Mucosa of descending colon (tissue), 3 donors: ENCODE measurements around the gene ADCYAP1R1. TPM values are rescaled to one million over a fixed set of nuclear protein-coding genes. Genes with fewer than 3 reads are reported as not detected.

Experiments
- ATAC-seq: fragments of 200-7000 bp; cut with Tn5 transposase; one replicate; pipeline ENCODE4 v1.9.1; 2020; ENCODE audit warnings: mild to moderate bottlenecking, moderate library complexity
- DNase-seq, 3 donors: peaks; one replicate each; pipeline ENCODE4 v3.0.0-alpha.2; 2020
- H3K36me3 ChIP-seq: fragments of 200-600 bp; one replicate; pipeline ENCODE4 v1.8.0; 2021; ENCODE audit warnings: low read depth, mild to moderate bottlenecking
- H3K4me1 ChIP-seq: fragments of 200-600 bp; one replicate; pipeline ENCODE4 v1.8.0; 2021; ENCODE audit warnings: low read depth, mild to moderate bottlenecking
- H3K4me3 ChIP-seq: fragments of 200-600 bp; one replicate; pipeline ENCODE4 v1.8.0; 2021; ENCODE audit warnings: mild to moderate bottlenecking
- H3K9me3 ChIP-seq: fragments of 200-600 bp; one replicate; pipeline ENCODE4 v1.8.0; 2021; ENCODE audit warnings: mild to moderate bottlenecking
- intact Hi-C, 2 donors: fragments of 100-400 bp; cut with DNase I in 1 of 2; cut with micrococcal nuclease in 1 of 2; formaldehyde crosslinking; loops; one replicate each; pipeline versions ENCODE4 v1.11.0 to v1.11.1; 2022; cut with DNase I, micrococcal nuclease
- total RNA-seq, 3 donors: library from RNA; stranded (reverse); fragmentation: NEBNext Ultra II Directional in 2 of 3; extraction: Animal tissue kit (Norgen Biotek cat#: 25700) in 2 of 3; gene quantifications; one replicate each; pipeline versions ENCODE4 v1.2.1 to v1.2.4, GENCODE V29; 2021 to 2023
- TF ChIP-seq, protein P1 (sequence below): fragments of 200-600 bp; IDR thresholded peaks from one replicate; pipeline ENCODE4 v1.8.0; 2022; ENCODE audit warnings: antibody characterized with exemption, mild to moderate bottlenecking
- donor health status: DM: no; HTN: no; CAD: no; lungs with moderate emphysema.
- donor health status: DM: no; HTN: no; CAD: no.
- donor health status: DM: no; HTN: yes; CAD: no.

ADCYAP1R1 gene
- total RNA-seq, 3 donors from 2014 or later: 0.26 to 15.0 (median 2.2) TPM

DNA sequence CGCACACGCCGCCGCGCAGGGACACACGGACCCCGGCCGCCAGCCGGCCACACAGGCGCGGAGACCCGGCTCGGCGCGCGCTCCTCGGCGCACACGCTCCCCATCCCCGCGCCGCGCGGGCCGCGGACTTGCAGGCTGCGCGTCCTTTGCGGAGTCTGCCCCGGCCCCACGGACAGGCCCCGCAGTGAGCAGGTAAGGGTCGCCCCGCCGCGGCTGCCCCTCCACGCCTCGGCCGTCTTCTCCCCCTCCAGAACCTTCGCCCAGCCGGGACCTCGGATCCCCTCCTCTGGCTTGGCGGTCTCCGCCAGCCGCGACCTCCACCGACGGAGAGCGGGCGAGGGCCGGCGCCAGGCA, 356 bp downstream of the ADCYAP1R1 start:
- ATAC-seq: no peak
- intact Hi-C loops: no loop called here
- Histone ChIP-seq H3K4me1 (peaks cover 5% of the 10 kb centered on the region), H3K4me3 (no peak overlapping the region), H3K9me3 (no peaks in the 10 kb centered on the region), H3K36me3 (no peaks in the 10 kb centered on the region)
- no peak for DNase-seq
- TF ChIP-seq, protein P1, sequence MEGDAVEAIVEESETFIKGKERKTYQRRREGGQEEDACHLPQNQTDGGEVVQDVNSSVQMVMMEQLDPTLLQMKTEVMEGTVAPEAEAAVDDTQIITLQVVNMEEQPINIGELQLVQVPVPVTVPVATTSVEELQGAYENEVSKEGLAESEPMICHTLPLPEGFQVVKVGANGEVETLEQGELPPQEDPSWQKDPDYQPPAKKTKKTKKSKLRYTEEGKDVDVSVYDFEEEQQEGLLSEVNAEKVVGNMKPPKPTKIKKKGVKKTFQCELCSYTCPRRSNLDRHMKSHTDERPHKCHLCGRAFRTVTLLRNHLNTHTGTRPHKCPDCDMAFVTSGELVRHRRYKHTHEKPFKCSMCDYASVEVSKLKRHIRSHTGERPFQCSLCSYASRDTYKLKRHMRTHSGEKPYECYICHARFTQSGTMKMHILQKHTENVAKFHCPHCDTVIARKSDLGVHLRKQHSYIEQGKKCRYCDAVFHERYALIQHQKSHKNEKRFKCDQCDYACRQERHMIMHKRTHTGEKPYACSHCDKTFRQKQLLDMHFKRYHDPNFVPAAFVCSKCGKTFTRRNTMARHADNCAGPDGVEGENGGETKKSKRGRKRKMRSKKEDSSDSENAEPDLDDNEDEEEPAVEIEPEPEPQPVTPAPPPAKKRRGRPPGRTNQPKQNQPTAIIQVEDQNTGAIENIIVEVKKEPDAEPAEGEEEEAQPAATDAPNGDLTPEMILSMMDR: no peak

DNA sequence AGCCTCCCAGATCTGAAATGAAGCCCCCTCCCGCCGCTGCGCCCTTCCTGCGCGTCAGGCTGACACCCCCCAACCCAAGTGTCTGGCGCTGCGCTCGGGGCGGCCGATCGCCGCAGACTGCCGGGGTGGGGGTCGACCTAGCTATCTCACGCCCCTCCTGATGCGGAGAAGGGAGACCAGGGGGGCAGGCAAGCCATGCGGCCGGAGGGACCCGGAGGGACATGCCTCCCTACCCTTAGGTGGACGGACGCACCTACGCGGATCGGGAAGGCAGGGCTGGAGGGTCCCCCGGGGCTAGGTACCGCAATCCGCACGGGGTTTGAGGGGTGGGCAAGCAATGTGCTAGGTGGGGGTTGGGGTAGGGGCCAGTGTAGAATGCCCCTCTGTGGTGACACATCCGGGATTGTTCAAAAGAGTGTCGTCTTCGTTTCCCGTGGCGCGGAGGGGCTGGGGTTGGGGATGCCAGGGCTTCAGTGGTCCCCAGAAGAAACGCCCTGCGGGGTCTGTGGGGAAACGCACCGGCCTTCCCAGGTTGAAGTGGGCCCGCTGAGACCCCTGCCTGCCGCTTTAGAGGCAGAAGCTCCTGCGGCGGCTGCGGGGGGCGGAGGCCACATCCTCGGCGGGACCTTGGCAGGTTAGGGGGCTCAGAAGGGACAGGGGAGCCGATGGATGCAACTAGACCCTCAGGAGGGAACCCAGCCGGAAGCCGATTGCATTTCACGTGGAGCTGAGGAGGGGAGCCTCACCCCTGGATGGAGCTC, 913 bp downstream of the ADCYAP1R1 start:
- H3K4me1 ChIP-seq: peaks cover 5% of the 10 kb centered on the region
- TF ChIP-seq, protein P1: no peak
- ATAC-seq (no peak), DNase-seq (no peak)
- no peaks in the 10 kb centered on the region for H3K9me3 ChIP-seq
- no peaks in the 10 kb centered on the region for H3K36me3 ChIP-seq
- intact Hi-C loops: no loop called here
- no peak overlapping the region for H3K4me3 ChIP-seq

DNA sequence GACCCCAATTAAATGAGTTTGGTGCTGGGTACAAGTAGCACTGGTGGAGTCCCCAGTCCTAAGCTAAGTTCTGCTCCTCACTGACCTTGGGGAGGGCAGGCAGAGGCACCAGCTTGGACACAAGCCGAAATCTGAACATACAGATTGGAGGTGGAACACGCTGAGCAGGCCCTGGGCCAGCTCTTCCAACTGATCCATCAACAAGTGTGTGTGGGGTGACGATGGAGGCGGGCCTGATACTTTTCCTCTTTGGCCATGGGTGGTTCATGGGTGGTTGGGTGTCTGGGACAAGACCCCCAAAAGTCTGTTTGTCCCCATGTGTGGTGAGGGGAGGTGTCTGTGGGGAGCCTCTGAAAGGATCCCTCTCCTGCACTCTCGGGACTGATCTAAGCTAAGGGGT, 1.9 kb downstream of the ADCYAP1R1 start:
- DNase-seq: no peak
- peaks cover 5% of the 10 kb centered on the region for H3K4me1 ChIP-seq
- intact Hi-C loops: no loop called here
- no peak for ATAC-seq
- no peaks in the 10 kb centered on the region for H3K36me3 ChIP-seq
- TF ChIP-seq, protein P1: no peak
- no peaks in the 10 kb centered on the region for H3K9me3 ChIP-seq
- no peak overlapping the region for H3K4me3 ChIP-seq

DNA sequence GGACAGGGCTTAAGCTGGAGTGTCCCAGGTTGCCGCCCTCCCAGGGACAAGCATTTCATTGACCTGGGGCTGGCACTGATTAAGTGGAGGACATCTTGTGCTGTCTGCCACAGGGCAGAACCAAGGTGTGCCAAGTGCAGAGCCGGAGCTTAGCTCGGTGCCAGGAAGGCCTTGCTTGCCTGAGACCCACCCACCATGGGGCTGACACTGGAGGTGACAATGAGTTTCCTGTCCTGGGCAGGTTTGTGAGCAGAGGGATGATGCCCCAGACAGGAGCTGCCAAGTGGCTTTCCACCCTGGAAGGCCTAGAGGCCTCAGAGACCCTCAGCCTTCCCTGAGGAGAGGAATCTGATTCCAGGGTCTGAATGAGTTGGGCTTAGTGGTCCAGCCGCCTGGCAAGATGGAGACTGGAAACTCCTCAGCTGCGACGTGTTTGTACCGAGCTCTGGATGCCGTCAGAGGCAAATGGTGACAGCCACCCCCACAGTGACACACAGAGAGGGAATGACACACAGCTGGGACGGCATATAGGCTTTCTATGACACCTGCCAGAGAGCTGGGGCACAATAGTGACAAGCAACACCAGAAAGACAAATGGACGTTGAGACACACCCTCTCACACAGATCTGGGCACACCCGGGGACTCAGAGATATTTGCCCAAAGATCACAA, 2.6 kb downstream of the ADCYAP1R1 start:
- H3K36me3 ChIP-seq: no peaks in the 10 kb centered on the region
- H3K9me3 ChIP-seq: no peaks in the 10 kb centered on the region
- TF ChIP-seq, protein P1: no peak
- intact Hi-C loops: no loop called here
- H3K4me1 ChIP-seq: peaks cover 5% of the 10 kb centered on the region
- H3K4me3 ChIP-seq: no peak overlapping the region
- DNase-seq: no peak
- ATAC-seq: no peak

DNA sequence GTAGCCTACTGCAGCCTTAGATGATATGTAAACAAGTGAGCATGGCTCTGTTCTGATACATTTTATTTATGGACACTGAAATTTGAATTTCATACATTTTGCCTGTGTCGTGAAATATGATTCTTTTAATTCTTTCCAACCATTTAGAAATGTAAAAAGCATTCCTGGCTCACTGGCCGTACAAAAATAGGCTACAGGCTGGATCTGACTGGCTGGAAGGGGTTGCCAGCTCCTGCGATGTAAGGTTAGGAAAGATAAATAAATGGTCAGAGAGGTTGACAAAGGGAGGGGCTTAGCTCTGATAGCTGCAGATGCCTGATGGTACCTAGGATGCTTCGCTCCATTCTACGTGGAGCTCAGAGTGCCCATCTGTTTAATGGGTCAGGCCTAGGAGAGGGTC, 3.4 kb downstream of the ADCYAP1R1 start:
- intact Hi-C loops: no loop called here
- no peak for ATAC-seq

More for the DNA sequence above, 3.4 kb downstream of the ADCYAP1R1 start:
- H3K4me3 ChIP-seq: no peak overlapping the region
- TF ChIP-seq, protein P1: no peak
- peaks cover 5% of the 10 kb centered on the region for H3K4me1 ChIP-seq
- H3K36me3 ChIP-seq: no peaks in the 10 kb centered on the region
- no peaks in the 10 kb centered on the region for H3K9me3 ChIP-seq
- no peak for DNase-seq
